BE2C (cell line): ENCODE measurements around the gene SLAMF9.

ENCODE experiments used
- DNase-seq: peaks from one replicate; pipeline ENCODE4 v3.0.0-alpha.2; 2020
- H3K27me3 ChIP-seq: fragments of 250-450 bp; sonication (Bioruptor Pico); 2 replicates; pipeline ENCODE4 v1.5.1; 2020; ENCODE audit warnings: mild to moderate bottlenecking
- H3K36me3 ChIP-seq: fragments of 250-450 bp; sonication (Bioruptor Pico); 2 replicates; pipeline ENCODE4 v1.5.1; 2020; ENCODE audit warnings: mild to moderate bottlenecking
- H3K4me1 ChIP-seq: fragments of 250-450 bp; sonication (Bioruptor Pico); 2 replicates; pipeline ENCODE4 v1.5.1; 2020
- H3K4me3 ChIP-seq: 2 replicates; pipeline ENCODE4 v1.5.1; 2011; ENCODE audit warnings: low read depth, low read length
- H3K9me3 ChIP-seq: fragments of 250-450 bp; sonication (Bioruptor Pico); 2 replicates; pipeline ENCODE4 v1.5.1; 2020
- CTCF ChIP-seq: IDR thresholded peaks from 2 replicates; pipeline ENCODE4 v1.5.1; 2012; ENCODE audit warnings: mild to moderate bottlenecking, low read depth, low read length

The SLAMF9 gene

GRCh38 chr1:159940006-159940620 lies 13.9 kb downstream of the SLAMF9 start:
- DNase-seq = no peak
- H3K4me1 ChIP-seq = peaks cover 2% of the 10 kb centered on the region; the same call in 1 of the 2 replicates
- no peaks in the 10 kb centered on the region for H3K9me3 ChIP-seq
- no peak for TF ChIP-seq CTCF
- H3K4me3 ChIP-seq = no peak overlapping the region
- no peaks in the 10 kb centered on the region for H3K27me3 ChIP-seq
- H3K36me3 ChIP-seq = no peaks in the 10 kb centered on the region

GRCh38 chr1:159939678-159940002 lies 14.4 kb downstream of the SLAMF9 start:
- H3K4me3 ChIP-seq = no peak overlapping the region

GRCh38 chr1:159938905-159939677 lies 14.9 kb downstream of the SLAMF9 start:
- Histone ChIP-seq H3K36me3 (no peaks in the 10 kb centered on the region), H3K4me1 (peaks cover 2% of the 10 kb centered on the region; the same call in 1 of the 2 replicates), H3K4me3 (no peak overlapping the region), H3K9me3 (no peaks in the 10 kb centered on the region), H3K27me3 (no peaks in the 10 kb centered on the region)
- TF ChIP-seq CTCF = no peak
- no peak for DNase-seq

More at GRCh38 chr1:159939678-159940002, 14.4 kb downstream of the SLAMF9 start:
- Histone ChIP-seq H3K9me3 (no peaks in the 10 kb centered on the region), H3K36me3 (no peaks in the 10 kb centered on the region), H3K27me3 (no peaks in the 10 kb centered on the region), H3K4me1 (peaks cover 2% of the 10 kb centered on the region; the same call in 1 of the 2 replicates)
- DNase-seq = no peak
- no peak for TF ChIP-seq CTCF

- no peak for DNase-seq
- Histone ChIP-seq H3K36me3 (no peaks in the 10 kb centered on the region), H3K4me1 (peaks cover 2% of the 10 kb centered on the region; the same call in 1 of the 2 replicates), H3K4me3 (no peak overlapping the region), H3K27me3 (no peaks in the 10 kb centered on the region), H3K9me3 (no peaks in the 10 kb centered on the region)
- no peak for TF ChIP-seq CTCF
Observed at GRCh38 chr1:159938211-159938852, 15.7 kb downstream of the SLAMF9 start.

GRCh38 chr1:159937054-159937750 lies 16.8 kb downstream of the SLAMF9 start:
- no peak for DNase-seq
- TF ChIP-seq CTCF = no peak
- Histone ChIP-seq H3K4me3 (no peak overlapping the region), H3K9me3 (no peaks in the 10 kb centered on the region), H3K36me3 (no peaks in the 10 kb centered on the region), H3K4me1 (peaks cover 2% of the 10 kb centered on the region; the same call in 1 of the 2 replicates), H3K27me3 (no peaks in the 10 kb centered on the region)
